ENCODE results near the gene FXYD5.

Gene FXYD5

DNA sequence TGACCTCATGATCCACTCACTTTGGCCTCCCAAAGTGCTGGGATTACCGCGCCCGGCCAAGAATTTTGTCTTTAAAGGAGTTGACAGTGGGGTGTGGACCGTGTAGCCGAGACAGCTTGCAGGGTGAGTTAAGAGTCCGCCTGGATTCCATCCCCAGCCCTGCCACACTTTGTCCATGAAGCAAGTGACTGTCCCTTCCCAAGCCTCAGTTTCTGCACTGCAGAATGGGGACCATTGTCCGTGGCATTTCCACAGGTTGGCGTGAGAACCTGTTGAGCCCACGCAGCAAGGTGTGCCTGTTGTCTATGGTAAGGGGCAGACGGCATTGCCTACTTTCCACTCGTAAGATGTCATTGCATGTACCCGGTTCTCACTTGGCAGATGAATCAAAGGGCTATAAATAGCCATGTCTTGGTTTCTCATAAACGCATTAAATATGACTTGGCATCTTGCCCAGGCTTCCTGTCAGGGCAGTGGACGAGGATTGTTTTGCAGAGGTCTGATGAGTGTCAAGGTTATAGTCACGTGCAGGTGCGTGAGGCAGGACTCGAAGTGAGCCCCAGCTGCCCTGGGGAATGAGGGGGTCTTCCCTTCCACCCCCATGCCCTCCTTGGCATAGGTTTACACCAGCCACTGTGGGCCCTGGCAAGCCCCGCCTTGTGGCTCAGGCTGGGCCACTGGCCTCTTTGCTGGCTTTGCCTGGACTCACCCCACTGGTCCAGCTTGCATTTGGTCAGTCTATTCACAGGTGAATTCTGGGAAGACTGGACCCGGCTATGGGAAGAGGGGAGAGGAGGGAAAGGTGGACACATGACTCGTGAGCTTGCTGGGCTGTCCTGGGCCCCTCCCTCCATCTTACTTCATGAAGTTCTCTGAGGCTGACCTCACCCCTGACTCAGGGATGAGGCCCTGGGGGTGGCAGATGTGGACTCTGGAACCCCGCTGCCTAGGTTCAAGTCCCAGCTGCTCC is 59.4 kb downstream of the FXYD5 start:
- Histone ChIP-seq H3K9ac (ENCODE audit: low read length) (peak overlapping the region; percentile 59), H3K27me3 (ENCODE audit: control insufficient read depth, insufficient read depth, low read length) (no peaks in the 10 kb centered on the region), H3K4me3 (ENCODE audit: low read length) (peak overlapping the region; percentile 55), H3K36me3 (ENCODE audit: control insufficient read depth, insufficient read depth, low read length) (no peaks in the 10 kb centered on the region), H3K27ac (ENCODE audit: low read depth, low read length) (no peak overlapping the region), H3K4me1 (ENCODE audit: control insufficient read depth, insufficient read depth, low read length) (peaks cover 4% of the 10 kb centered on the region)

DNA sequence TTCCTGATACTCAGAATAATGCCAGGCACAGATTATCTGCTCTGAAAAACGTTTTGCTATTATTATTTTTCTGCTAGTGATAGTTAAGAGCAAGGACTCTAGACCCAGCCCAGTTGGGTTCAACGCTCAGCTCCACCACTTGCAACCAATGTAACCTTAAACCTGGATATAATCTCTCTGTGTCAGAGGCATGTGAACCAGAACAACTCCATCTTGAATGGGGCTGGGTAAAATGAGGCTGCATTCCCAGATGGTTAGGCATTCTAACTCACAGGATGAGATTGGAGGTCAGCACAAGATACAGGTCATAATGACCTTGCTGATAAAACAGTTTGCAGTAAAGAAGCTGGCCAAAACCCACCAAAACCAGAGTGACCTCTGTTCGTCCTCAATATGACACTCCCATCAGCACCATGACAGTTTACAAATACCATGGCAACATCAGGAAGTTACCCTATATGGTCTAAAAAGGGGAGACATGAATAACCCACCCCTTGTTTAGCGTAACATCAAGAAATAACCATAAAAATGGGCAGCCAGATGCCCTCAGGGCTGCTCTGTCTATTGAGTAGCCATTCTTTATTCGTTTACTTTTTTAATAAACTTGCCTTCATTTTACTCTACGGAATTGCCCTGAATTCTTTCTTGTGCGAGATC is 60.4 kb downstream of the FXYD5 start:
- Histone ChIP-seq H3K4me3 (ENCODE audit: low read length) (no peak overlapping the region), H3K9ac (ENCODE audit: low read length) (no peak overlapping the region), H3K36me3 (ENCODE audit: control insufficient read depth, insufficient read depth, low read length) (no peaks in the 10 kb centered on the region), H3K27ac (ENCODE audit: low read depth, low read length) (no peak overlapping the region), H3K4me1 (ENCODE audit: control insufficient read depth, insufficient read depth, low read length) (peaks cover 4% of the 10 kb centered on the region), H3K27me3 (ENCODE audit: control insufficient read depth, insufficient read depth, low read length) (no peaks in the 10 kb centered on the region)

- Histone ChIP-seq H3K36me3 (ENCODE audit: control insufficient read depth, insufficient read depth, low read length) (no peaks in the 10 kb centered on the region), H3K4me3 (ENCODE audit: low read length) (no peak overlapping the region), H3K27me3 (ENCODE audit: control insufficient read depth, insufficient read depth, low read length) (no peaks in the 10 kb centered on the region), H3K9ac (ENCODE audit: low read length) (no peak overlapping the region), H3K27ac (ENCODE audit: low read depth, low read length) (no peak overlapping the region), H3K4me1 (ENCODE audit: control insufficient read depth, insufficient read depth, low read length) (peaks cover 4% of the 10 kb centered on the region)
These were observed 61.7 kb downstream of the FXYD5 start for GRCh38 chr19:35216016-35216832.

DNA sequence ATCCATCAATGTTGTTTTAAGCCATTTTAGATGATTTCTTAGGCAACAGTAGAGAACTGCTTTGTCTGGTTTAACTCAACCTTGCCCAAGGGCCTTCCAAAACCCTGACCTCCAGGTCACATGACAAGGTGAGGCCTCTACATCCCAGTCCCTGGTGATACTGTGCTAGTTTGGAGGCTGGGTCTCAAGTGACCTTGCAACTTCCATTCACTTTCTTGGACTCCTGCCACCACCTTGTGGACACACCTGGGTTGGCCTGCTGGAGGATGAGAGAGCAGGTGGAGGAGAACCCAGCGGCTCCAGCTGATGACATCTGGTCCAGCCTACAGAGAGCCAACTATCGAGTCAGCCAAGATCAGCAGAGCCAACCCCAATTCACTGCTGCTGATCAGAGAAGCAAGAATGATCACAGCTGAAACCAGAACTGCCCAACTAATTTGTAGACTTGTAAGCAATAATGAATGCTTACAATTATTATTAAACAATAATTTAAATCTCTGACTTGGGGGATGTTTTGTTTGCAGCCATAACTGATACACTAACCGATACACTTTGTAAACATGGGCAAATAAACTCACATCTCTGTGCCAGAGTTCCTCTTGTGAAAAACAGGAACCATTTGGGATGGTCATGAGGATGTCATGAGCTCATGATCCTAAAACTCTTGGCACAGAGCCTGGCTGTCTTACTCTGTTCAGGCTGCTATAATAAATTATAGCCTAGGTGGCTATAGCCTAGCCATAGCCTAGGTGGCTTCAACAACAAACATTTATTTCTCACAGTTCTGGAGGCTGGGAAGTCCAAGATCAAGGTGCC is 62.5 kb downstream of the FXYD5 start:
- Histone ChIP-seq H3K27me3 (ENCODE audit: control insufficient read depth, insufficient read depth, low read length) (no peaks in the 10 kb centered on the region), H3K36me3 (ENCODE audit: control insufficient read depth, insufficient read depth, low read length) (no peaks in the 10 kb centered on the region), H3K9ac (ENCODE audit: low read length) (no peak overlapping the region), H3K4me3 (ENCODE audit: low read length) (no peak overlapping the region), H3K4me1 (ENCODE audit: control insufficient read depth, insufficient read depth, low read length) (peaks cover 4% of the 10 kb centered on the region), H3K27ac (ENCODE audit: low read depth, low read length) (no peak overlapping the region)

DNA sequence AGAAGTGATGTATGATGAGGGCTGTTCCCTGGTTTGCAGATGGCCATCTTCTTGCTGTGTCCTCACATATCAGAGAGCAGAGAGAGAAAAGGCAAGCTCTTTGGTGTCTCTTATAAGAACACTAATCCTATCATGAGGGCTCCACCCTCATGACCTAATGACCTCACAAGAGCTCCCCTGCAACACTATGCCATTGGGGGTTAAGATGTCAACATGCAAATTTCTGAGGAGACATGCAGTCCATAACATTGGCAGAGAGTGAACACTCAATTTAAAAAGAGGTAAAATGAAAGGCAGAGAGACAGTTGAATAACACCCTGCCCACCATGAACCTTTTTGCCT is 63.1 kb downstream of the FXYD5 start:
- H3K9ac ChIP-seq (ENCODE audit: low read length) = no peak overlapping the region
- no peak overlapping the region for H3K4me3 ChIP-seq (ENCODE audit: low read length)
- H3K27ac ChIP-seq (ENCODE audit: low read depth, low read length) = no peak overlapping the region
- H3K4me1 ChIP-seq (ENCODE audit: control insufficient read depth, insufficient read depth, low read length) = peaks cover 4% of the 10 kb centered on the region
- H3K36me3 ChIP-seq (ENCODE audit: control insufficient read depth, insufficient read depth, low read length) = no peaks in the 10 kb centered on the region
- no peaks in the 10 kb centered on the region for H3K27me3 ChIP-seq (ENCODE audit: control insufficient read depth, insufficient read depth, low read length)

DNA sequence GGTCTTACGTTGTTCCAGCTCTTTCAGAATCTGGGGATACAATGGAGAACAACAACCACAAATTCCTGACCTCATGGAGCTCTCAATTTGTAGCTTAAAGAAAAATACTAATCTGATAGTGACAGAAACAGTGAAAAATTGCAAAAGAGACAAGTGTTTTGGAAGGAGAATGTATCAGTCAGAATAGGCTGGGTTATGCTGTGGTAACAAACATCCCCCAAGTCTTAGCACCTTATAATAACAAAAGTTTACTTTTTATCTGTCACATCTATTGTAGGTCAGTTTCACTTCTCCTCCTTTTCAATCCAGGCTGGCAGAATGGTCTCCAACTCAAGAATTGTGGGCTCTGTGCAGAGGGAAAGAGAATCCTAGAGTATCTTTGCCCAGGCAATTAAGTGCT is 64.5 kb downstream of the FXYD5 start:
- H3K36me3 ChIP-seq (ENCODE audit: control insufficient read depth, insufficient read depth, low read length) = no peaks in the 10 kb centered on the region
- no peaks in the 10 kb centered on the region for H3K4me1 ChIP-seq (ENCODE audit: control insufficient read depth, insufficient read depth, low read length)
- H3K9ac ChIP-seq (ENCODE audit: low read length) = no peak overlapping the region
- H3K27ac ChIP-seq (ENCODE audit: low read depth, low read length) = no peak overlapping the region
- no peak overlapping the region for H3K4me3 ChIP-seq (ENCODE audit: low read length)
- no peaks in the 10 kb centered on the region for H3K27me3 ChIP-seq (ENCODE audit: control insufficient read depth, insufficient read depth, low read length)
